ENCODE results near the gene GOLPH3L. TPM values are rescaled to one million over a fixed set of nuclear protein-coding genes. Genes with fewer than 3 reads are reported as not detected.
"Not testable (repeated sequence)": the region's sequence is repeated elsewhere in the genome, so short reads cannot be mapped to it uniquely, and the experiment has no call there.

Gene GOLPH3L
- total RNA-seq, 1 experiment from 2014 or later: 24.0 TPM

DNA sequence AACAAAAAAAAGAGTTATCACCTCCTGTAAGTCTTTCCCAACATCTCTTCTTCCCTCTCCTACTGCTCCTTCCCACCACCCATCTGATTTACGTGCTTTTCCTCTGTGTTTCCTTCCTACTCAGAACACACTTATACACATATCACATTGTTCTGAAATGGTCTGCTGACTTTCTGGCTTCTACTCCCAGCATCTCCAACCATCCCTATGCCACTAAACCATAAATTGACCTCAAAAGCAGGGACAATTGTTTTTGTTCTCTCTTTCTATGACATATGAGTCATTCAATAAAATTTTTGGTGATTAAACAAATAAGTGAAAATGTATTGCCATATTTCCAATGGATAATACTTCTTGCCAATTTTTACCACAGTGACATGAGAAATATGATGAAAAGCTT is 8.2 kb downstream of the GOLPH3L start:
- H3K27me3 ChIP-seq (ENCODE audit: control insufficient read depth, insufficient read depth, low read length): no peaks in the 10 kb centered on the region
- DNase-seq: no peak
- no peak overlapping the region for H3K4me3 ChIP-seq (ENCODE audit: insufficient read depth, low read depth, low read length)
- H3K36me3 ChIP-seq (replicated peaks; ENCODE audit: control insufficient read depth, insufficient read depth, low read length): peaks cover 11% of the 10 kb centered on the region

DNA sequence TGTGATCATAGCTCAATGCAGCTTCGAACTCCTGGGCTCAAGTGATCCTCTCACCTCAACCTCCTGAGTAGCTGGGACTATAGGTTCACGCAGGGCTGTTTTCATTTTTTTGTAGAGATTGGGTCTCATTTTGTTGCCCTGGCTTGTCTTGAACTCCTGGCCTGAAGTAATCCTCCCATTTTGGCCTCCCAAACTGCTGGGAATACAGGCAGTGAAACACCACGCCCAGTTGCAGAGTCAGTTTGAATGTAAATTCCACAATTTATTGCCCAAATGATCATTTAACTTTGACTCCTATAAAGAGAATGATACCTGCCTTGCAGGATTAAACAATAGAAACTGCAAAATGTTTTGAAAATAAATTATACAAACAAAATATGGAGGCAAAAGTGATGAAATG is 10.7 kb downstream of the GOLPH3L start:
- DNase-seq: no peak
- no peaks in the 10 kb centered on the region for H3K27me3 ChIP-seq (ENCODE audit: control insufficient read depth, insufficient read depth, low read length)
- peaks cover 4% of the 10 kb centered on the region; the same call in 1 of the 2 replicates for H3K36me3 ChIP-seq (replicated peaks; ENCODE audit: control insufficient read depth, insufficient read depth, low read length)
- H3K4me3 ChIP-seq (ENCODE audit: insufficient read depth, low read depth, low read length): no peak overlapping the region

DNA sequence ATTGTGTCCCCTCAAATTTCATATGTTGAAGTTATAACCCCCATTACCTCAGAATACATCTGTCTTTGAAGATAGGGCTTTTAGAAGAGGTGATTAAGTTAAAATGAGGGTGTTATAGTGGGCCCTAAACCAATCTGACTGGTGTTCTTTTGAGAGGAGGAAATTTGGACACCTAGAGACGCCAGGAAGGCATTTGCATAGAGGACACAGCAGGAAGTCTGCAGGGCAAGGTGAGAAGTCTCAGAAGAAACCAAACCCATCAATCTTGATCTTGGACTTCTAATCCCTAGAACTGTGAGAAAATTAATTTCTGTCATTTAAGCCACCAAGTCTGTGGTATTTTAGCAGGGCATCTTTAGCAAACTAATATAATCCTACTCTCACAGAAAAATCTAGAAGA is 13.0 kb downstream of the GOLPH3L start:
- peak; percentile 12 for DNase-seq
- peaks cover 2% of the 10 kb centered on the region; the same call in 1 of the 2 replicates for H3K36me3 ChIP-seq (replicated peaks; ENCODE audit: control insufficient read depth, insufficient read depth, low read length)

DNA sequence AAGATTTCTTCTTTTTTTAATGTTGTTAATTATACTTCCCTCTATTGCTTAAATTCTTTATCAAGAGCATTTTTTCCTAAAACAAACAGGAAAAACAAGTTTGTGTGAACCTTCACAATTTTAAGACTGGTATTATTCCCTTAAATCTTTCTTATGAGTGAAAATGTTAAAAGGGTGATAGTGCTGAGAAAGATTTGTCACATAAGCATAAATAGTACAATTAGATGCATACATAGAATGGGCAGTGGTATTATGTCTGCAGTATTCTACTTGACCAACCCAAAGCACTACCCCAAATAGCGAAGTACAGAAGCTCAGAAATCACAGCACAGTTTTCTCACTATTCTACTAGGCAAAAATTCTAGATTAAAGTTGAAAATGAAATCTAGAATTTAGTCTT is 18.0 kb downstream of the GOLPH3L start:
- no peaks in the 10 kb centered on the region for H3K27me3 ChIP-seq (ENCODE audit: control insufficient read depth, insufficient read depth, low read length)
- no peak for DNase-seq
- H3K4me3 ChIP-seq (ENCODE audit: insufficient read depth, low read depth, low read length): no peak overlapping the region
- H3K36me3 ChIP-seq (replicated peaks; ENCODE audit: control insufficient read depth, insufficient read depth, low read length): no peaks in the 10 kb centered on the region; the same call in 1 of the 2 replicates

More for the DNA sequence above, 13.0 kb downstream of the GOLPH3L start:
- Histone ChIP-seq H3K27me3 (ENCODE audit: control insufficient read depth, insufficient read depth, low read length) (no peaks in the 10 kb centered on the region), H3K4me3 (ENCODE audit: insufficient read depth, low read depth, low read length) (no peak overlapping the region)

- no peak for DNase-seq
- H3K27me3 ChIP-seq (ENCODE audit: control insufficient read depth, insufficient read depth, low read length): no peaks in the 10 kb centered on the region
- H3K4me3 ChIP-seq (ENCODE audit: insufficient read depth, low read depth, low read length): no peak overlapping the region
- no peaks in the 10 kb centered on the region; the same call in 1 of the 2 replicates for H3K36me3 ChIP-seq (replicated peaks; ENCODE audit: control insufficient read depth, insufficient read depth, low read length)
These were observed 22.1 kb downstream of the GOLPH3L start for GRCh38 chr1:150674881-150675280.

GRCh38 chr1:150663321-150663720 is 33.6 kb downstream of the GOLPH3L start:
- no peak for DNase-seq
- peaks cover 7% of the 10 kb centered on the region for H3K36me3 ChIP-seq (replicated peaks; ENCODE audit: control insufficient read depth, insufficient read depth, low read length)
- H3K4me3 ChIP-seq (ENCODE audit: insufficient read depth, low read depth, low read length): no peak overlapping the region
- H3K27me3 ChIP-seq (ENCODE audit: control insufficient read depth, insufficient read depth, low read length): no peaks in the 10 kb centered on the region

DNA sequence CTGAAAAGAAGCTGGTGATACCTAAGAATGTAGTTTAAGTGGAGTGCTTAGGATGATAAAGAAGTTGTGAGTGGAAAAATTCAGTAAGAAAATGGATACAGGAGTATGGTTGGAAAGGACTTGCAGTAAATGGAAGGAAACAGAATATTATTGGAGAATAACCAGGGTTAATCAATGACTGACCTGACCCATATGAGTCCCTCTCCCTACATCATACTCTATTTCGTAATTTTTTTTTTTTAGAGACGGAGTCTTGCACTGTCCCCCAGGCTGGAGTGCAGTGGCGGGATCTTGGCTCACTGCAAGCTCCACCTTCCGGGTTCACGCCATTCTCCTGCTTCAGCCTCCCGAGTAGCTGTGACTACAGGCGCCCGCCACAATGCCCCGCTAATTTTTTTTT is 34.1 kb downstream of the GOLPH3L start:
- H3K4me3 ChIP-seq (ENCODE audit: insufficient read depth, low read depth, low read length): no peak overlapping the region
- no peaks in the 10 kb centered on the region for H3K27me3 ChIP-seq (ENCODE audit: control insufficient read depth, insufficient read depth, low read length)
- DNase-seq: no peak
- peaks cover 7% of the 10 kb centered on the region for H3K36me3 ChIP-seq (replicated peaks; ENCODE audit: control insufficient read depth, insufficient read depth, low read length)

- Histone ChIP-seq H3K27me3 (ENCODE audit: control insufficient read depth, insufficient read depth, low read length) (no peaks in the 10 kb centered on the region), H3K4me3 (ENCODE audit: insufficient read depth, low read depth, low read length) (no peak overlapping the region), H3K36me3 (replicated peaks; ENCODE audit: control insufficient read depth, insufficient read depth, low read length) (peaks cover 7% of the 10 kb centered on the region)
- no peak for DNase-seq
These were observed 35.8 kb downstream of the GOLPH3L start for GRCh38 chr1:150661156-150661555.

DNA sequence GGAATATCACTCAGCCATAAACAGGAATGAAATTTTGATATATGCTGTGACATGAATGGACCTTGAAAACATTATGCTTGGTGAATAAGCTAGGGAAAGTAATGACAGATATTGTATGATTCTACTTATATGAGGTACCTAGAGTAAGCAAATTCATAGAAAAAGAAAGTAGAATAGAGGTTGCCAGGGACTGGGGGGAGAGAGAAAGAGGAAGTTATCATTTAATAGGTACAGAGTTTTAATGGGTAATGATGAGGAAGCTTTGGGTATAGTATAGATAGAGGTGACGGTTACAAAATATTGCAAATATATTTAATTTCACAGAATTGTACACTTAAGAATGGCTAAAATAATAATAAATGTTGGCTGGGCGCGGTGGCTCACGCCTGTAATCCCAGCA is 36.4 kb downstream of the GOLPH3L start:
- Histone ChIP-seq H3K4me3 (ENCODE audit: insufficient read depth, low read depth, low read length) (no peak overlapping the region), H3K27me3 (ENCODE audit: control insufficient read depth, insufficient read depth, low read length) (no peaks in the 10 kb centered on the region), H3K36me3 (replicated peaks; ENCODE audit: control insufficient read depth, insufficient read depth, low read length) (peaks cover 7% of the 10 kb centered on the region)
- DNase-seq: no peak

- not testable (repeated sequence) for H3K27me3 ChIP-seq (ENCODE audit: control insufficient read depth, insufficient read depth, low read length); DNase-seq; H3K36me3 ChIP-seq (replicated peaks; ENCODE audit: control insufficient read depth, insufficient read depth, low read length); H3K4me3 ChIP-seq (ENCODE audit: insufficient read depth, low read depth, low read length)
These were observed 39.9 kb downstream of the GOLPH3L start for GRCh38 chr1:150657064-150657463.

DNA sequence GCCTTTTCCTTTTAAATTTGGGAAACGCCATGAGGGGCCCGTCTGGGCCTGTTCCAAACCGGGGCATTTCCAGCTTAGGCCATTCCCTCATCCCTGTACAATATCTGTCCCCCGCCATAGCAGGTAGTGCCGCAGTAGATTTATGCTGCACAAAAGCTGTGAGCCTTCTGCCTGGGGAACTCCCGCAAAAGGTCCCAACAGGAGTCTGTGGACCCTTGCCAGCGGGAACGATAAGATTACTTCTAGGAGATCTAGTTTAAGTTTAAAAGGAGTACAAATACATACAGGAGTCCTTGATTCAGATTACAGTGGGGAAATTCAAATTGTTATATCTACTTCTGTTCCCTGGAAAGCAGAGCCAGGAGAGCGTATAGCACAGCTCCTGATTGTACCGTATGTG is 42.3 kb downstream of the GOLPH3L start:
- H3K36me3 ChIP-seq (replicated peaks; ENCODE audit: control insufficient read depth, insufficient read depth, low read length); H3K27me3 ChIP-seq (ENCODE audit: control insufficient read depth, insufficient read depth, low read length); H3K4me3 ChIP-seq (ENCODE audit: insufficient read depth, low read depth, low read length); DNase-seq: not testable (repeated sequence)

DNA sequence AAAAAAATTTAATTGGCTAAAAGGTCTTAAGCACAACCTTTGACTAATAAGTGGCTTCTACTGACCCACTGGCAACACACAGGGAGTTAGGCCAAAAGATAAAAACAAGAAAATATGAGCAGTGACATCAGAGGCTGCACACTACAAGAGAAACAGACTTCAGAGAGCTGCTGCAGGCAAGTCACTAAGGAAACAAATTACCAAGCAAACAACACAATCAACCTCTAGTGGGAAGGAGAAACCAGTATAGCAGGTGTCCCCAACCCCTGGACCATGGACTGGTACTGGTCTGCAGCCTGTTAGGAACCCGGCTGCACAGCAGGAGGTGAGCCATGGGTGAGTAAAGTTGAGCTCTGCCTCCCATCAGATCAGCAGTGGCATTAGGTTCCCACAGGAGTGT is 46.8 kb downstream of the GOLPH3L start:
- H3K27me3 ChIP-seq (ENCODE audit: control insufficient read depth, insufficient read depth, low read length): no peaks in the 10 kb centered on the region
- DNase-seq: no peak
- no peak overlapping the region for H3K4me3 ChIP-seq (ENCODE audit: insufficient read depth, low read depth, low read length)
- H3K36me3 ChIP-seq (replicated peaks; ENCODE audit: control insufficient read depth, insufficient read depth, low read length): peaks cover 7% of the 10 kb centered on the region

GRCh38 chr1:150649441-150650075 is 47.4 kb downstream of the GOLPH3L start:
- Histone ChIP-seq H3K27me3 (ENCODE audit: control insufficient read depth, insufficient read depth, low read length) (no peaks in the 10 kb centered on the region), H3K4me3 (ENCODE audit: insufficient read depth, low read depth, low read length) (no peak overlapping the region), H3K36me3 (replicated peaks; ENCODE audit: control insufficient read depth, insufficient read depth, low read length) (peaks cover 7% of the 10 kb centered on the region)
- no peak for DNase-seq

GRCh38 chr1:150642296-150642695 is 54.7 kb downstream of the GOLPH3L start:
- H3K36me3 ChIP-seq (replicated peaks; ENCODE audit: control insufficient read depth, insufficient read depth, low read length): no peaks in the 10 kb centered on the region; the same call in 1 of the 2 replicates
- DNase-seq: no peak
- no peaks in the 10 kb centered on the region for H3K27me3 ChIP-seq (ENCODE audit: control insufficient read depth, insufficient read depth, low read length)
- H3K4me3 ChIP-seq (ENCODE audit: insufficient read depth, low read depth, low read length): no peak overlapping the region

DNA sequence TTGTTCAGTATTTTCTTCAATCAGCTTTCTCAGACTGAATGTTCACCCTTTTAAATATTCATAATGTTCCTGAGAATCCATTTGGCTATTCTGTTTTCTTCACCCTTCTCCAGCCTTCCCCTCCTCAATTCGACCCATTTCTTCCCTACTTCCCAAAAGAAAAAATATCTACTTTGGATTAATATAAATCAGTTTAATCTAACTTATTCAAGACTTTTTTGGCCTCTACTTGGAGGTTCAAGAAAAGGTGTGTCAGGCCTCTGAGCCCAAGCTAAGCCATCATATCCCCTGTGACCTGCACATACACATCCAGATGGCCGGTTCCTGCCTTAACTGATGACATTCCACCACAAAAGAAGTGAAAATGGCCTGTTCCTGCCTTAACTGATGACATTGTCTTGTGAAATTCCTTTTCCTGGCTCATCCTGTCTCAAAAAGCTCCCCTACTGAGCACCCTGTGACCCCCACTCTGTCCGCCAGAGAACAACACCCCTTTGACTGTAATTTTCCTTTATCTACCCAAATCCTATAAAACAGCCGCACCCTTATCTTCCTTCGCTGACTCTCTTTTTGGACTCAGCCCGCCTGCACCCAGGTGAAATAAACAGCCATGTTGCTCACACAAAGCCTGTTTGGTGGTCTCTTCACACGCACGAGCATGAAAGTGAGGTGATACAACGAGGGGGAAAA is 55.7 kb downstream of the GOLPH3L start:
- not testable (repeated sequence) for H3K36me3 ChIP-seq (replicated peaks; ENCODE audit: control insufficient read depth, insufficient read depth, low read length); DNase-seq; H3K27me3 ChIP-seq (ENCODE audit: control insufficient read depth, insufficient read depth, low read length); H3K4me3 ChIP-seq (ENCODE audit: insufficient read depth, low read depth, low read length)
